ENCODE data around the gene KRT83.

Gene KRT83

GRCh38 chr12:52313461-52313860 is 7.7 kb downstream of the KRT83 start:
- Histone ChIP-seq H3K4me3 (replicated peaks; ENCODE audit: insufficient read depth, low read length) (no peak overlapping the region), H3K27ac (replicated peaks) (no peak overlapping the region), H3K27me3 (ENCODE audit: insufficient read depth, poor library complexity, severe bottlenecking) (peaks cover 19% of the 10 kb centered on the region)
- no peak for DNase-seq (ENCODE audit: low read depth in 1 of 2, low spot score in 1 of 2)
- TF ChIP-seq POLR2AphosphoS5 (IDR thresholded peaks at IDR 0.05; ENCODE audit: low read depth) (no peak), SPI1 (IDR thresholded peaks at IDR 0.05; ENCODE audit: borderline replicate concordance, low read depth) (no peak), CTCF (IDR thresholded peaks at IDR 0.05; ENCODE audit: insufficient read depth, low read length) (no peak), GABPA (IDR thresholded peaks at IDR 0.05; ENCODE audit: low read depth) (no peak)
- TF ChIP-seq, protein P1, sequence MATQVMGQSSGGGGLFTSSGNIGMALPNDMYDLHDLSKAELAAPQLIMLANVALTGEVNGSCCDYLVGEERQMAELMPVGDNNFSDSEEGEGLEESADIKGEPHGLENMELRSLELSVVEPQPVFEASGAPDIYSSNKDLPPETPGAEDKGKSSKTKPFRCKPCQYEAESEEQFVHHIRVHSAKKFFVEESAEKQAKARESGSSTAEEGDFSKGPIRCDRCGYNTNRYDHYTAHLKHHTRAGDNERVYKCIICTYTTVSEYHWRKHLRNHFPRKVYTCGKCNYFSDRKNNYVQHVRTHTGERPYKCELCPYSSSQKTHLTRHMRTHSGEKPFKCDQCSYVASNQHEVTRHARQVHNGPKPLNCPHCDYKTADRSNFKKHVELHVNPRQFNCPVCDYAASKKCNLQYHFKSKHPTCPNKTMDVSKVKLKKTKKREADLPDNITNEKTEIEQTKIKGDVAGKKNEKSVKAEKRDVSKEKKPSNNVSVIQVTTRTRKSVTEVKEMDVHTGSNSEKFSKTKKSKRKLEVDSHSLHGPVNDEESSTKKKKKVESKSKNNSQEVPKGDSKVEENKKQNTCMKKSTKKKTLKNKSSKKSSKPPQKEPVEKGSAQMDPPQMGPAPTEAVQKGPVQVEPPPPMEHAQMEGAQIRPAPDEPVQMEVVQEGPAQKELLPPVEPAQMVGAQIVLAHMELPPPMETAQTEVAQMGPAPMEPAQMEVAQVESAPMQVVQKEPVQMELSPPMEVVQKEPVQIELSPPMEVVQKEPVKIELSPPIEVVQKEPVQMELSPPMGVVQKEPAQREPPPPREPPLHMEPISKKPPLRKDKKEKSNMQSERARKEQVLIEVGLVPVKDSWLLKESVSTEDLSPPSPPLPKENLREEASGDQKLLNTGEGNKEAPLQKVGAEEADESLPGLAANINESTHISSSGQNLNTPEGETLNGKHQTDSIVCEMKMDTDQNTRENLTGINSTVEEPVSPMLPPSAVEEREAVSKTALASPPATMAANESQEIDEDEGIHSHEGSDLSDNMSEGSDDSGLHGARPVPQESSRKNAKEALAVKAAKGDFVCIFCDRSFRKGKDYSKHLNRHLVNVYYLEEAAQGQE (IDR thresholded peaks at IDR 0.05; ENCODE audit: insufficient replicate concordance, low read depth): no peak

- Histone ChIP-seq H3K27me3 (ENCODE audit: insufficient read depth, poor library complexity, severe bottlenecking) (peaks cover 31% of the 10 kb centered on the region), H3K27ac (replicated peaks) (no peak overlapping the region), H3K4me3 (replicated peaks; ENCODE audit: insufficient read depth, low read length) (no peak overlapping the region)
- TF ChIP-seq POLR2AphosphoS5 (IDR thresholded peaks at IDR 0.05; ENCODE audit: low read depth): no peak
- TF ChIP-seq SPI1 (IDR thresholded peaks at IDR 0.05; ENCODE audit: borderline replicate concordance, low read depth): no peak
- TF ChIP-seq GABPA (IDR thresholded peaks at IDR 0.05; ENCODE audit: low read depth): no peak
- no peak for TF ChIP-seq CTCF (IDR thresholded peaks at IDR 0.05; ENCODE audit: insufficient read depth, low read length)
- TF ChIP-seq, protein P1 (IDR thresholded peaks at IDR 0.05; ENCODE audit: insufficient replicate concordance, low read depth): no peak
- DNase-seq (ENCODE audit: low read depth in 1 of 2, low spot score in 1 of 2): no peak
These were observed 9.1 kb downstream of the KRT83 start for GRCh38 chr12:52312086-52312485.

DNA sequence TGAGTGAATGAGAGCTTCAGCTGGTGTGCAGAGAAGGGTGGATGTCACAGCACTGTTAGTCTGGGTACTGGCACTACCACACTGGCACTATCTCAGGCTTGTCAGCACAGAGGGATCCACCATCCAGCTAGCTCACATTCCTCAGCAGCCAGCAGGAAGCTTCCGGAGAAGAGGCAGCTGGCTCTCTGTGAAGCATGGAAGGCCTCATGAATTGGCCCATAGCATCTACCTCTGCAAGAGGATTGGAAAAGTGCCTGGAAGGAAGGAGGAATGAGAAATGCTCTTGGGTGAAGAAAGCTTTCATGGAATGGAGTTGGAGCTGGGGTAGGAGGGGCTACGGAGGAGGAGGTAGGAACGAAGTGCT is 9.9 kb downstream of the KRT83 start:
- no peak for TF ChIP-seq POLR2AphosphoS5 (IDR thresholded peaks at IDR 0.05; ENCODE audit: low read depth)
- no peak for TF ChIP-seq GABPA (IDR thresholded peaks at IDR 0.05; ENCODE audit: low read depth)
- no peak for TF ChIP-seq SPI1 (IDR thresholded peaks at IDR 0.05; ENCODE audit: borderline replicate concordance, low read depth)
- TF ChIP-seq, protein P1 (IDR thresholded peaks at IDR 0.05; ENCODE audit: insufficient replicate concordance, low read depth): no peak
- TF ChIP-seq CTCF (IDR thresholded peaks at IDR 0.05; ENCODE audit: insufficient read depth, low read length): no peak
- DNase-seq (ENCODE audit: low read depth in 1 of 2, low spot score in 1 of 2): no peak
- no peak overlapping the region for H3K27ac ChIP-seq (replicated peaks)

More for the DNA sequence above, 9.9 kb downstream of the KRT83 start:
- Histone ChIP-seq H3K4me3 (replicated peaks; ENCODE audit: insufficient read depth, low read length) (no peak overlapping the region), H3K27me3 (ENCODE audit: insufficient read depth, poor library complexity, severe bottlenecking) (peaks cover 39% of the 10 kb centered on the region)
